Stomach (tissue), 9 donors: Measurements from ENCODE around the gene LEMD2. TPM values are rescaled to one million over a fixed set of nuclear protein-coding genes. Genes with fewer than 3 reads are reported as not detected.

ENCODE experiments used
- DNase-seq, 2 donors: peaks; one replicate each; pipeline versions ENCODE4 v3.0.0 to v3.0.0-alpha.2; 2013 to 2019
- H3K27ac ChIP-seq, 5 donors: fragments of 200-600 bp in 4 of 5; sonication (generic) in 4 of 5; one replicate each; pipeline ENCODE4 v1.5.1; 2013 to 2019; ENCODE audit warnings: mild to moderate bottlenecking in 1 of 5, moderate library complexity in 1 of 5
- H3K27me3 ChIP-seq, 3 donors: fragments of 200-600 bp; sonication (generic); one replicate each; pipeline ENCODE4 v1.5.1; 2017 to 2019; ENCODE audit warnings: mixed run types in 1 of 3
- H3K36me3 ChIP-seq, 4 donors: fragments of 200-600 bp; sonication (generic); 1 replicate in 3 of 4; 2 replicates in 1 of 4; pipeline ENCODE4 v1.5.1; 2016 to 2019
- H3K4me1 ChIP-seq, 4 donors: fragments of 200-600 bp; sonication (generic); one replicate each; pipeline ENCODE4 v1.5.1; 2016 to 2019
- H3K4me3 ChIP-seq, 4 donors: fragments of 200-600 bp; sonication (generic) in 3 of 4; one replicate each; pipeline ENCODE4 v1.5.1; 2016 to 2019; ENCODE audit warnings: mild to moderate bottlenecking in 1 of 4
- H3K9me3 ChIP-seq, 4 donors: fragments of 200-600 bp; sonication (generic); one replicate each; pipeline ENCODE4 v1.5.1; 2016 to 2019
- CTCF ChIP-seq, 7 experiments: fragments of 450-650 bp in 4 of 7; fragments of 200-600 bp in 3 of 7; sonication (generic) in 3 of 7; IDR thresholded peaks; one replicate each; pipeline ENCODE4 v1.5.1; 2016 to 2019; ENCODE audit warnings: antibody characterized with exemption in 7 of 7, control low read depth in 2 of 7, mild to moderate bottlenecking in 1 of 7
- EP300 ChIP-seq: sonication (generic); formaldehyde crosslinking; IDR thresholded peaks from one replicate; pipeline ENCODE4 v1.6.1; 2017; ENCODE audit warnings: antibody characterized with exemption
- POLR2A ChIP-seq, 4 donors: fragments of 450-650 bp; IDR thresholded peaks; one replicate each; pipeline ENCODE4 v1.6.1; 2016; ENCODE audit warnings: antibody characterized with exemption in 4 of 4, control low read depth in 2 of 4, mild to moderate bottlenecking in 1 of 4, moderate library complexity in 1 of 4
- POLR2AphosphoS5 ChIP-seq, 3 donors: sonication (generic); formaldehyde crosslinking; IDR thresholded peaks; one replicate each; pipeline ENCODE4 v1.6.1; 2016; ENCODE audit warnings: antibody characterized with exemption in 3 of 3
- WGBS, 5 donors: extraction: QIAGEN DNeasy Blood & Tissue Kit in 3 of 5; methylation state at CpG; one replicate each; pipeline versions ENCODE4 v1.1.5 to v1.1.7; 2013 to 2018; 5-methylcytosine and 5-hydroxymethylcytosine counted together
- intact Hi-C: fragments of 100-400 bp; cut with DNase I; formaldehyde crosslinking; loops from one replicate; pipeline ENCODE4 v1.15.1; 2023; ENCODE audit warnings: low total_unique reads
- polyA plus RNA-seq, 3 donors: library from polyadenylated mRNA; stranded (reverse); fragments of 200-250 nt; gene quantifications; one replicate each; pipeline ENCODE4 v1.2.3, GENCODE V29; 2013
- total RNA-seq, 5 donors: library from RNA; depleted of rRNA; stranded (reverse); fragments of >200 nt; gene quantifications; one replicate each; pipeline versions ENCODE4 v1.1.0 to v1.2.3, GENCODE V29; 2014 to 2016
- donor health status: healthy with polysubstance abuse.
- donor health status: Bipolar disorder and iron deficiency.
- donor health status: healthy.

Gene LEMD2
- total and polyA plus RNA-seq, 8 donors = 22.0 to 428 (median 54.2) TPM

GRCh38 chr6:33766921-33767907 is 21.7 kb downstream of the LEMD2 start:
- Histone ChIP-seq H3K27ac (no peak overlapping the region), H3K4me3 (no peak overlapping the region), H3K4me1 (peaks cover 22 to 41% (median 36%) of the 10 kb centered on the region in 4 donors), H3K27me3 (no peaks in the 10 kb centered on the region), H3K36me3 (peaks cover 1 to 6% (median 3%) of the 10 kb centered on the region in 4 donors), H3K9me3 (no peaks in the 10 kb centered on the region)
- no peak for DNase-seq
- intact Hi-C loops = no loop called here
- WGBS, 5 donors = 69 to 80% (median 73%) methylated on average over 10 to 11 of the region's 11 CpGs
- TF ChIP-seq POLR2AphosphoS5 (IDR thresholded peaks at IDR 0.05) (no peak), CTCF (IDR thresholded peaks at IDR 0.05) (no peak), EP300 (no peak), POLR2A (IDR thresholded peaks at IDR 0.05) (no peak)

- Histone ChIP-seq H3K4me1 (peaks cover 7 to 33% (median 30%) of the 10 kb centered on the region in 4 donors), H3K27ac (no peak overlapping the region), H3K9me3 (no peaks in the 10 kb centered on the region), H3K36me3 (no peaks in the 10 kb centered on the region), H3K4me3 (no peak overlapping the region), H3K27me3 (no peaks in the 10 kb centered on the region)
- intact Hi-C loops = no loop called here
- 86 to 93% (median 91%) methylated on average over 9 of the region's 9 CpGs for WGBS, 5 donors
- no peak for DNase-seq
- TF ChIP-seq POLR2A (IDR thresholded peaks at IDR 0.05) (no peak), POLR2AphosphoS5 (IDR thresholded peaks at IDR 0.05) (no peak), EP300 (no peak), CTCF (IDR thresholded peaks at IDR 0.05) (no peak)
Measured at GRCh38 chr6:33765368-33765767, 23.6 kb downstream of the LEMD2 start.

GRCh38 chr6:33764036-33764435 is 24.9 kb downstream of the LEMD2 start:
- no peak overlapping the region for H3K4me3 ChIP-seq
- no peak for DNase-seq
- TF ChIP-seq POLR2AphosphoS5 (IDR thresholded peaks at IDR 0.05) = no peak
- TF ChIP-seq POLR2A (IDR thresholded peaks at IDR 0.05) = no peak
- TF ChIP-seq CTCF (IDR thresholded peaks at IDR 0.05) = no peak
- no peak for TF ChIP-seq EP300
- WGBS, 5 donors = 78 to 100% (median 83%) methylated on average over 2 of the region's 2 CpGs
- H3K4me1 ChIP-seq = peaks cover 3 to 31% (median 18%) of the 10 kb centered on the region in 4 donors
- intact Hi-C loops = no loop called here
- no peaks in the 10 kb centered on the region for H3K9me3 ChIP-seq
- H3K36me3 ChIP-seq = no peaks in the 10 kb centered on the region
- no peaks in the 10 kb centered on the region for H3K27me3 ChIP-seq
- no peak overlapping the region for H3K27ac ChIP-seq

- TF ChIP-seq CTCF (IDR thresholded peaks at IDR 0.05) (no peak), POLR2A (IDR thresholded peaks at IDR 0.05) (no peak), POLR2AphosphoS5 (IDR thresholded peaks at IDR 0.05) (no peak), EP300 (no peak)
- H3K36me3 ChIP-seq = no peaks in the 10 kb centered on the region
- no peak overlapping the region for H3K27ac ChIP-seq
- no peaks in the 10 kb centered on the region for H3K9me3 ChIP-seq
- H3K4me1 ChIP-seq = peaks cover 4 to 26% (median 16%) of the 10 kb centered on the region in 4 donors
- H3K27me3 ChIP-seq = no peaks in the 10 kb centered on the region
- intact Hi-C loops = no loop called here
- WGBS, 5 donors = 45 to 69% (median 60%) methylated on average over 6 of the region's 6 CpGs
- DNase-seq = no peak
- H3K4me3 ChIP-seq = no peak overlapping the region
Measured at GRCh38 chr6:33763483-33763882, 25.4 kb downstream of the LEMD2 start.
